Hypothalamus (tissue), 51 donors: ENCODE results near the gene ALKBH2.

Source experiments
- DNase-seq, 51 donors: peaks; one replicate each; lab custom pipeline; 2025; lab: John Stamatoyannopoulos, UW

The ALKBH2 gene

GRCh38 chr12:109093022-109093918 is at the start of gene ALKBH2:
ALKBH2 (minus strand) TSS chr12:109093472; CDS start chr12:109092786, 686 bp downstream.
- peak; percentile 22 to 96 (median 87) for DNase-seq

DNA sequence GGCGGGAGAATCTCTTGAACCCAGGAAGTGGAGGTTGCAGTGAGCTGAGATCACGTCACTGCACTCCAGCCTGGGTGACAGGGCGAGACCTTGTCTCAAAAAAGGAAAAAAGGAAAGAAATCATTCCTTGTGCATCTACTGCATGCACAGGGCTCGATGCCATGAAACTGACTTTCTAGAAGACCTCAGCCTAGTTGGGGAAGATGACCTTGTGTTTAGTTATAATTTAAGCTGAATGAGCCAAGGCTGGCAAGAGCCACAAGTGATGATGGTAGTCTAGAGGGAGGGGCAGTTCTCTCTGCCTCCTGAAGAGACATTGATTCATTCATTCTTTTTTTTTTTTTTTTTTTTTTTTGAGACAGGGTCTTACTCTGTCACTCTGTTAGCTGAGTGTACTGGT is 47.3 kb upstream of the ALKBH2 start:
- no peak for DNase-seq

DNA sequence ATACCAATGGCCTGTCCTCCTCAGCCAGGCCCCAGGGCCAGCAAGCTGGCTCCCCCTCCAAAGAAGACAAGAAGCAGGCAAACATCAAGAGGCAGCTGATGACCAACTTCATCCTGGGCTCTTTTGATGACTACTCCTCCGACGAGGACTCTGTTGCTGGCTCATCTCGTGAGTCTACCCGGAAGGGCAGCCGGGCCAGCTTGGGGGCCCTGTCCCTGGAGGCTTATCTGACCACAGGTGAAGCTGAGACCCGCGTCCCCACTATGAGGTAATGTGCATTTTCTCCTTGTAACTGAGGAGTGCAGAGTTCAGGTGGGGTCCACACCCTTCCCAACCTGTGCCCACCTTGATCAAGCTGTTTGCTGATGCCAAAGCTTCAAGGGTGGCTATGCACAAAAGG is 46.5 kb upstream of the ALKBH2 start:
- DNase-seq: no peak

DNA sequence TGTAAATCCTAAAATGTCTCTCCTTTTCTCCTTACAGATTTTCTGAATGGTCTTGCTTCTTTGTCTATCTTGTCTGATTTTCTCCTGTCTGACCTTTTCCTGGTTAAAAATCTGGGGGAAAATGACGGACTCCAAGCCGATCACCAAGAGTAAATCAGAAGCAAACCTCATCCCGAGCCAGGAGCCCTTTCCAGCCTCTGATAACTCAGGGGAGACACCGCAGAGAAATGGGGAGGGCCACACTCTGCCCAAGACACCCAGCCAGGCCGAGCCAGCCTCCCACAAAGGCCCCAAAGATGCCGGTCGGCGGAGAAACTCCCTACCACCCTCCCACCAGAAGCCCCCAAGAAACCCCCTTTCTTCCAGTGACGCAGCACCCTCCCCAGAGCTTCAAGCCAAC is 46.1 kb upstream of the ALKBH2 start:
- DNase-seq: no peak

DNA sequence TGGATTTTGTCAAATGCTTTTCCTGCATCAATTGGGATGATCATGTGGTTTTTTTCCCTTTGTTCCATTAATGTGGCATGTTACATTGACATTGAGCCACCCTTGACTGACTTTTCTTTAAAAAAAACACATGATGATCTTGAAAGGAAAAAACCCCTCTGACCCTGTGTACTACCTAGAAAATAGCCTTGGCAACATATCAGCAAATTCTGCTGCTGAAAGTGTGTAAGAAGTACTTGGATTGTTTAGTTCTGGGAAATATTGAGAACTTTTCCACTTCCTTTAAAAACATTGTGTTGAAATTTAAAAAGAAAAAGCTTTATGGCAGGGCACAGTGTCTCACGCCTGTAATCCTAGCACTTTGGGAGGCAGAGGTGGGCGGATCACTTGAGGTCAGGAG is 43.8 kb upstream of the ALKBH2 start:
- DNase-seq: no peak

GRCh38 chr12:109134186-109134917 is 41.1 kb upstream of the ALKBH2 start:
- DNase-seq: peak in 5 of 51 donors; percentile 7 to 27 (median 21)

GRCh38 chr12:109131154-109132050 is 38.1 kb upstream of the ALKBH2 start:
- DNase-seq: peak in 23 of 51 donors; percentile 8 to 64 (median 25)

DNA sequence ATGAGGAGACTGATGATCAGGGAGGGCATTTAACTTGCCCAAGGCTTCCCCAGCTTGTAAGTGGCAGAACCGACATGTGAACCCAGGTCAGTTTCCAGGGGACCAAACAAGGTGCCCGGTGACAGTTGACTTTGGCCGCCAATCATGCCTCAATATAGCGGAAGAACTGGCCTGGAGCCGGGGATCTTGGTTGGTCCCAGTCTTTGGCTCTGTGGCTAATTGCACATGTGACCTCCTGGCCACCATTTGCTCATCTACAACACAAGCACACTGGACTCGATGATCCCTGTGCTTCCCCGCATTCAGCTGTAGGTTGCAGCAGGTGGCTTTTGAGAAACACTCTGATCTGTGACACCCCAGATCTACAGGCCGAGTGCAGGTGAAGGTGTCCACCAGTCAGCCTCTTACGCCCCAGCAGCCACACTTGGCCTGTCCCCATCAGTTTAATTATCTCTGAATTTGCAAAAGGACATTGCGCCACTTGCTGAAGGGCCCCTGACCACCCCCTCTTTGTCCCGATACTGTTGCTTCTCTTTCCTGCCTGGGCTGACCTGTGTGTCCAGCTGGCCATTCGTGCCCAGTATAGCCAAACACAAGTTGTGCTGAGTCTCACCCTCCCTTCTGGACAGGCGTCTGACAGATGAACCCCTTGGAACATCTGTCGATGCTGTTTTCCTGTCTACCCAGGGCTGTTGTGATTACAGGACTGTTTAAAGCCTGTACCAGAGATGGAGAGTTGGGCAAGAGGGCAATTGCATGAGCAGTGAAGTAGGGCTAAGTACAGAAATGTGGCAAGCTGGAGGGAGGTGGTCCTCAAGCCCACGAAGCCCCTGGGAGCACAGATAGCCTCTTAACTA is 37.3 kb upstream of the ALKBH2 start:
- no peak for DNase-seq

- DNase-seq: no peak
Measured at GRCh38 chr12:109127533-109128242, 34.4 kb upstream of the ALKBH2 start.

DNA sequence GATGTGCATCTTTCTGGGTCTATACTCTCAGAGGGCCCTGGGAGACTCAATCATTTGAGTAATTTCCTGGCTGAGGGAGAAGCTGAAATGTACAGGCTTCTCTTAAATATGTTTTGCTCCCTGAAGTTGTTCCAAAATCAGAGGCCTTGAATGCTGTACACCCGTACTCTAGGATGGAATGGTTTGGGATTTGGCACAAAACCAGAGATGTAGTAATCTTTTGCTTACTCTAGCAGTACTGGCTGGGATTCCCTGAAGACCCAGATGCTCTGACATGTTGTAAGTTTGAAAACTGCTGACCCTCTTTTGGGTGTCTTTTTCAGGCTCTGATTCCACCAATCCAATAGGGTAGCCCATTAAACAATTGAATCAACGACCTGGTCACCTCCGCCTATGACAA is 33.5 kb upstream of the ALKBH2 start:
- no peak for DNase-seq

GRCh38 chr12:109125791-109126190 is 32.5 kb upstream of the ALKBH2 start:
- DNase-seq: no peak

DNA sequence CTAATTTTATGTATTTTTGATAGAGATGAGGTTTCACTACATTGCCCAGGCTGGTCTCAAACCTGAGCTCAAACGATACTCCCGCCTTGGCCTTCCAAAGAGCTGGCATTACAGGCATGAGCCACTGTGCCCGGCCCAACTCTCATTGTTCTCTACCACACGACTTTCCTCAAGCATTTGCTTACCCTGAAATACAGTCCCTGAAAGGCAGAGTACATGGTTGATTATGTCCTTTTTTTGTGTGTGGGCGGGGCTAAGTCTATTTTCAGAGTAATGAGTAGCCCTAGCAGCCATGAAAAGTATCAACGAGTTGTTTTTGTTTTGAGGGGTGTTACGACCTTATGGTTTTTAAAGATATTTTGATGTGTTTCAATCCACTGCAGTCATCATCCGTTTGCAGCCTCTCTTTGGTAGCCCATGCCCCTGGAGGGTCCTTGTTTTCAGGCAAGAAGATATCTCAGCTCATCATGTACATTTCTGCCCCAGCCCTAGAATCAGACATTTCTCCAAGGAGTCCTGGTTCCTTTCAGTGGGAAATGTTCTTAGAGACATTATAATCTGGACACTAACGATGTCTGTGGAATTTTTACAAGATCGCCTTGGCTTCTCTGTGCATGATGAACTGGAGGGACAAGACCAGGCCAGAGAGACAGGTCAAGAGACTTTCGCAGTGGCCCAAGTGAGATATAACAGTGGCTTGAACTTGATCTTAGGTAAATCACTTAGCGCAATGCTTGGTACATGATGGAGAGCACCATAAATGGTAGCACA is 31.8 kb upstream of the ALKBH2 start:
- DNase-seq: no peak

GRCh38 chr12:109121346-109121880 is 28.1 kb upstream of the ALKBH2 start:
- no peak for DNase-seq

GRCh38 chr12:109120557-109120956 is 27.3 kb upstream of the ALKBH2 start:
- DNase-seq: no peak

GRCh38 chr12:109120095-109120494 is 26.8 kb upstream of the ALKBH2 start:
- no peak for DNase-seq

DNA sequence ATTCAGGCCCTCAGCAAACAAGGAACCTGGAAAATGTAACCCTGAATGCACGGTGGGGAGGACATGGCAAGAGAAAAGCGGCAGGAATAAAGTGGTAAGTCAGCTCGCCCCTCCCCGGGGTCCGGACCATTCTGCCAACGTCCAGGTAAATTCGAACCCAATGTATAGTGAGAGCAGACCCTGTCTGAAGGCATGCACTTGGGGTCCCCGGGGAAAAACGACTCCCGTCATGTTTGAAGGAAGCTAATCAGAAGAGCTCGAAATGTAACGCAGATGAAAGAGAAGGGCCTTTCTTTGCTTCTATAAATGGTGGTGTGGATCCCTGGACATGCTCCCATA is 23.3 kb upstream of the ALKBH2 start:
- no peak for DNase-seq

DNA sequence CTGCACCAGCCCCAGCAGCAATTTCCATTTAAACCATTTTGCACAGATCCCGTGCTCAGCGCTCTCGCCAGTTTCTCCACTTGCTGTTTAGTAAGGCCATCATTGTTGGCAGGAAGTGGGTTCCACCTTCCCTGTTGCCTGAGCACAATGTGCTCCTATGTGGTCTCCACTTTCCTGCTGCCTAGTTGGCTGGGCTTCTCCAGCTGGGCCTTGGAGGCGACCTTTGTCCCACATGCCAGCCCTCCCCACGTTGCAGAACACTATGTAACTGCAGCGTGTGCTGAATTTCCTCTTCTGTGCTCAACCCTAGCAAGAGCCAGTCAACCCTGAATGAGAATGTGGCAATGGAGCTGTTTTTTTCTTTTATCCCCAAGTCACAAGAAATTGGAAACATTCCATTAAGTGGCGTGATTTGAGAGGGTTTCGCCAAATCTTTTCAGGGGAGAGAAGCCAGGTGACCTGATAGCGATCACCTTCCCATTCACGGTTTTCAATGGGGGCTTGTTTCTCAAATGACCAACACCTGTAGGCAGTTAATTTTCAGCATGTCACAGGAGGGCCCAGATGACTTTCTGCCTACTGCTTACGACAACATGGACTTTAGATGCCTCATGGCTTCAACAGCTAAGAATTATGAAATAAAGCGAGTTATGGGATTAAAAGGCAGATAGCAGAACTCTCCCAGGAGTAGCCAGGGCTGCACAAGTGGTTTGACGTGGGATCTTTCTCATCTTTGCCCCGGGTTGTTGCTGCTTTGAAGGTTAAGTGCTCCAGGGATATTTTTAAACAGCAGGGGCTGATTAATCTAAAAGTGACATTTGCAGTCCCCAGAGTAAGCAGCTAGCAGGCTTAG is 22.7 kb upstream of the ALKBH2 start, which contains the start of gene ACACB:
Gene ACACB (plus strand): TSS at position 830 of the 853 bp plus-strand sequence. CDS start 22,819 bp downstream, outside the sequence.
- DNase-seq: peak in 44 of 51 donors; percentile 16 to 92 (median 62)
